Measurements from ENCODE around the gene PLAC8. TPM values are rescaled to one million over a fixed set of nuclear protein-coding genes. Genes with fewer than 3 reads are reported as not detected.
"Not testable (repeated sequence)": the region's sequence is repeated elsewhere in the genome, so short reads cannot be mapped to it uniquely, and the experiment has no call there.

The PLAC8 gene
- total RNA-seq, 1 donor from 2014 or later, result not detected

GRCh38 chr4:83080561-83080960 is 34.0 kb downstream of the PLAC8 start:
- TF ChIP-seq CTCF (IDR thresholded peaks at IDR 0.05; ENCODE audit: unreplicated experiment), result no peak
- Mint-ChIP-seq H3K36me3 (ENCODE audit: low read depth, unreplicated experiment) (peaks cover 8% of the 10 kb centered on the region), H3K4me1 (ENCODE audit: unreplicated experiment) (no peaks in the 10 kb centered on the region), H3K4me3 (ENCODE audit: unreplicated experiment) (no peak overlapping the region), H3K27ac (ENCODE audit: unreplicated experiment) (no peak overlapping the region), H3K27me3 (ENCODE audit: unreplicated experiment) (peaks cover 1% of the 10 kb centered on the region), H3K9me3 (ENCODE audit: unreplicated experiment) (no peaks in the 10 kb centered on the region)
- DNase-seq (ENCODE audit: low spot score), result no peak

- no peak overlapping the region for H3K4me3 Mint-ChIP-seq (ENCODE audit: unreplicated experiment)
- H3K27me3 Mint-ChIP-seq (ENCODE audit: unreplicated experiment), result peaks cover 3% of the 10 kb centered on the region
- TF ChIP-seq CTCF (IDR thresholded peaks at IDR 0.05; ENCODE audit: unreplicated experiment), result no peak
- DNase-seq (ENCODE audit: low spot score), result no peak
- no peaks in the 10 kb centered on the region for H3K9me3 Mint-ChIP-seq (ENCODE audit: unreplicated experiment)
- peaks cover 8% of the 10 kb centered on the region for H3K36me3 Mint-ChIP-seq (ENCODE audit: low read depth, unreplicated experiment)
- no peaks in the 10 kb centered on the region for H3K4me1 Mint-ChIP-seq (ENCODE audit: unreplicated experiment)
- no peak overlapping the region for H3K27ac Mint-ChIP-seq (ENCODE audit: unreplicated experiment)
Measured at GRCh38 chr4:83075311-83076095, 39.0 kb downstream of the PLAC8 start.

GRCh38 chr4:83074783-83075182 is 39.7 kb downstream of the PLAC8 start:
- H3K27me3 Mint-ChIP-seq (ENCODE audit: unreplicated experiment); H3K4me1 Mint-ChIP-seq (ENCODE audit: unreplicated experiment); DNase-seq (ENCODE audit: low spot score); H3K27ac Mint-ChIP-seq (ENCODE audit: unreplicated experiment); H3K9me3 Mint-ChIP-seq (ENCODE audit: unreplicated experiment); H3K4me3 Mint-ChIP-seq (ENCODE audit: unreplicated experiment); H3K36me3 Mint-ChIP-seq (ENCODE audit: low read depth, unreplicated experiment): not testable (repeated sequence)

- Mint-ChIP-seq H3K36me3 (ENCODE audit: low read depth, unreplicated experiment) (peaks cover 10% of the 10 kb centered on the region), H3K4me3 (ENCODE audit: unreplicated experiment) (no peak overlapping the region), H3K27ac (ENCODE audit: unreplicated experiment) (no peak overlapping the region), H3K4me1 (ENCODE audit: unreplicated experiment) (no peaks in the 10 kb centered on the region), H3K9me3 (ENCODE audit: unreplicated experiment) (no peaks in the 10 kb centered on the region), H3K27me3 (ENCODE audit: unreplicated experiment) (peaks cover 2% of the 10 kb centered on the region)
- DNase-seq (ENCODE audit: low spot score), result peak; percentile 45
- TF ChIP-seq CTCF (IDR thresholded peaks at IDR 0.05; ENCODE audit: unreplicated experiment), result peak; percentile 70
Measured at GRCh38 chr4:83074086-83074704, 40.3 kb downstream of the PLAC8 start.

- Mint-ChIP-seq H3K4me1 (ENCODE audit: unreplicated experiment) (no peaks in the 10 kb centered on the region), H3K27ac (ENCODE audit: unreplicated experiment) (no peak overlapping the region), H3K36me3 (ENCODE audit: low read depth, unreplicated experiment) (peaks cover 16% of the 10 kb centered on the region), H3K4me3 (ENCODE audit: unreplicated experiment) (no peak overlapping the region), H3K9me3 (ENCODE audit: unreplicated experiment) (no peaks in the 10 kb centered on the region), H3K27me3 (ENCODE audit: unreplicated experiment) (peaks cover 2% of the 10 kb centered on the region)
- TF ChIP-seq CTCF (IDR thresholded peaks at IDR 0.05; ENCODE audit: unreplicated experiment), result no peak
- DNase-seq (ENCODE audit: low spot score), result no peak
Measured at GRCh38 chr4:83071116-83071515, 43.4 kb downstream of the PLAC8 start.
